Heart left ventricle (tissue), 13 donors: ENCODE results near the gene SRGAP3.

Source experiments
- CTCF ChIP-seq, 12 donors: fragments of 200-600 bp; sonication (generic) in 4 of 12; IDR thresholded peaks; one replicate each; pipeline versions ENCODE4 v1.5.0 to v1.8.0; 2018 to 2022; ENCODE audit warnings: antibody characterized with exemption in 12 of 12, mild to moderate bottlenecking in 5 of 12
- POLR2A ChIP-seq, 2 donors: fragments of 450-650 bp; IDR thresholded peaks; one replicate each; pipeline ENCODE4 v1.6.1; 2017; ENCODE audit warnings: antibody characterized with exemption in 2 of 2, mild to moderate bottlenecking in 2 of 2, moderate library complexity in 2 of 2
- donor health status: ischemic (EF 13 %, LVEDD 7.1; RV severe dilation, severe dysfunction).
- donor health status: DM: no; HTN: yes; CAD: no.
- donor health status: DM: no; HTN: no; CAD: no.
- donor health status: ischemic (EF 25% LVEDD 6.9; RV normal size, moderate dysfunction).
- donor health status: ischemic (EF 25% LVEDD 5.7; RV mildly dilated, moderate dysfunction).
- donor health status: ischemic (EF 35%, LVEDD 5.7; RV mildly dilated, moderate dysfunction).
- donor health status: nonischemic (EF 11% LVEDD 7.7; RV severe dilation, severe dysfunction).
- donor health status: DM: yes; HTN: yes; CAD: no.
- donor health status: PGD.
- donor health status: ischemic (EF 29% LVEDD 5.4; RV normal size, mild dysfunction).
- donor health status: nonischemic (EF 23%, LVEDD 6.1; RV moderate dilation, normal function).

GRCh38 chr3:9163289-9163688, 86.2 kb downstream of the SRGAP3 start:
- TF ChIP-seq CTCF (IDR thresholded peaks at IDR 0.05) (no peak), POLR2A (IDR thresholded peaks at IDR 0.05) (no peak)
